GM11168 (cell line): ENCODE results near the gene HSPB2.
"Not testable (repeated sequence)": the region's sequence is repeated elsewhere in the genome, so short reads cannot be mapped to it uniquely, and the experiment has no call there.

Source experiments
- in situ Hi-C: fragments of 300-500 bp; cut with MboI; formaldehyde crosslinking; loops from one replicate; pipeline ENCODE4 v1.12.0; 2022; ENCODE audit warnings: low sequenced_read_pairs; ENCODE audit not compliant: unreplicated experiment

Gene HSPB2

GRCh38 chr11:111912535-111912934 lies at the start of gene HSPB2:
Gene HSPB2 (plus strand): TSS chr11:111912734. CDS start chr11:111912830, 96 bp downstream.
- in situ Hi-C loops = no loop called here

GRCh38 chr11:111870113-111870512 lies 42.4 kb upstream of the HSPB2 start:
- in situ Hi-C loops = no loop called here

- in situ Hi-C loops = no loop called here
Measured at GRCh38 chr11:111870522-111870885, 42.0 kb upstream of the HSPB2 start.

- in situ Hi-C loops = no loop called here
Measured at GRCh38 chr11:111870886-111871692, 41.4 kb upstream of the HSPB2 start, which contains the start of gene ALG9. Gene ALG9 (minus strand): TSS chr11:111871581. CDS start chr11:111871482, 99 bp downstream.

GRCh38 chr11:111871693-111872161 lies 40.8 kb upstream of the HSPB2 start:
- in situ Hi-C loops = no loop called here

- in situ Hi-C loops = no loop called here
Measured at GRCh38 chr11:111878385-111878848, 34.1 kb upstream of the HSPB2 start.

- in situ Hi-C loops = no loop called here
Measured at GRCh38 chr11:111878849-111879636, 33.5 kb upstream of the HSPB2 start, which contains the start of the genes CFAP68 and FDXACB1. Gene CFAP68 (plus strand): TSS chr11:111879541. CDS start chr11:111879561, 20 bp downstream. Gene FDXACB1 (minus strand): TSS chr11:111879165. CDS start chr11:111879132, 33 bp downstream.

GRCh38 chr11:111879637-111879960 lies 32.9 kb upstream of the HSPB2 start:
- in situ Hi-C loops = no loop called here

GRCh38 chr11:111882202-111882601 lies 30.3 kb upstream of the HSPB2 start:
- in situ Hi-C loops = no loop called here

- in situ Hi-C loops = not testable (repeated sequence)
Measured at GRCh38 chr11:111885053-111885452, 27.5 kb upstream of the HSPB2 start.

- in situ Hi-C loops = no loop called here
Measured at GRCh38 chr11:111886032-111886431, 26.5 kb upstream of the HSPB2 start.

- in situ Hi-C loops = no loop called here
Measured at GRCh38 chr11:111886844-111887243, 25.7 kb upstream of the HSPB2 start.

GRCh38 chr11:111905411-111905810 lies 7.1 kb upstream of the HSPB2 start:
- in situ Hi-C loops = no loop called here

- in situ Hi-C loops = no loop called here
Measured at GRCh38 chr11:111906680-111907079, 5.9 kb upstream of the HSPB2 start.

- in situ Hi-C loops = no loop called here
Measured at GRCh38 chr11:111908639-111909305, 3.8 kb upstream of the HSPB2 start.

GRCh38 chr11:111909378-111909777 lies 3.2 kb upstream of the HSPB2 start:
- in situ Hi-C loops = no loop called here

GRCh38 chr11:111910676-111911562 lies 1.6 kb upstream of the HSPB2 start:
- in situ Hi-C loops = no loop called here

- in situ Hi-C loops = no loop called here
Measured at GRCh38 chr11:111911563-111912401, 752 bp upstream of the HSPB2 start, which contains the start of gene CRYAB. Gene CRYAB (minus strand): TSS chr11:111911770. CDS start chr11:111911724, 46 bp downstream.
